HG03097 (cell line): ENCODE measurements around the gene NDUFS6.

Source experiments
- ATAC-seq: cut with Tn5 transposase; IDR thresholded peaks from one replicate; pipeline ENCODE4 v1.9.1; 2021; ENCODE audit not compliant: unreplicated experiment, low FRiP score

Gene NDUFS6

DNA sequence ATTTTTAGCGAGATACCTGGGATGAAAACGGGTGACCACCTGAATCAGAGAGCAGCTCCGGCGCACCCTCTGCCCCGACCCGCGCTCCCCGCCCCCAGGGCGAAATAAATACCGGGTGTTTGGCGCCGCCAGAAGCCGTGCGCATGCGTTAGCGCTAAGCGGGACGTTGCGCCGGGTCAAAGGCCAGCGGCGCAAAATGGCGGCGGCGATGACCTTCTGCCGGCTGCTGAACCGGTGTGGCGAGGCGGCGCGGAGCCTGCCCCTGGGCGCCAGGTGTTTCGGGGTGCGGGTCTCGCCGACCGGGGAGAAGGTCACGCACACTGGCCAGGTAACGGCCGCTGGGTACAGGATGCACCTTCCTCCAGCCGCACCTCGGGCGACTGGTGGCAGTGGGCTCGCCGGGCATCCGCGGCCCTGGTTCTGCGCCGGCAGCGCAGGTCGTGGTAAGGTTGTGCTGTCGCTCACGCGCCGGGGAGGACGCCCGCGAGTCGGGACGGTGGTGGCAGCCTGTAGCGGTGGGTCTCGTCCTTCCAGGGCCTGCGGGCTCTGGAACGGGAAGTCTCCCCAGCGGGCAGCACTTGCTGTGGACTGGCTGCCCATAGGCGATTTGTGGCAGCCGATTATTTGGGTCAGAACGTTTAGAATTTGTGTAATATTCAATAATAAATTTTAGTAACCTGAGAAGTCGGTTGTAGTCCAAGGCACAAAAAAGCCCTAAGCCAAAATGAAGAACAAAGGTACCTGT lies at the start of gene NDUFS6:
Gene NDUFS6, plus strand, starts transcription at position 186 of the 745 bp plus-strand sequence. Its CDS starts 11 bp downstream, at position 197.
- ATAC-seq = peak; percentile 46

DNA sequence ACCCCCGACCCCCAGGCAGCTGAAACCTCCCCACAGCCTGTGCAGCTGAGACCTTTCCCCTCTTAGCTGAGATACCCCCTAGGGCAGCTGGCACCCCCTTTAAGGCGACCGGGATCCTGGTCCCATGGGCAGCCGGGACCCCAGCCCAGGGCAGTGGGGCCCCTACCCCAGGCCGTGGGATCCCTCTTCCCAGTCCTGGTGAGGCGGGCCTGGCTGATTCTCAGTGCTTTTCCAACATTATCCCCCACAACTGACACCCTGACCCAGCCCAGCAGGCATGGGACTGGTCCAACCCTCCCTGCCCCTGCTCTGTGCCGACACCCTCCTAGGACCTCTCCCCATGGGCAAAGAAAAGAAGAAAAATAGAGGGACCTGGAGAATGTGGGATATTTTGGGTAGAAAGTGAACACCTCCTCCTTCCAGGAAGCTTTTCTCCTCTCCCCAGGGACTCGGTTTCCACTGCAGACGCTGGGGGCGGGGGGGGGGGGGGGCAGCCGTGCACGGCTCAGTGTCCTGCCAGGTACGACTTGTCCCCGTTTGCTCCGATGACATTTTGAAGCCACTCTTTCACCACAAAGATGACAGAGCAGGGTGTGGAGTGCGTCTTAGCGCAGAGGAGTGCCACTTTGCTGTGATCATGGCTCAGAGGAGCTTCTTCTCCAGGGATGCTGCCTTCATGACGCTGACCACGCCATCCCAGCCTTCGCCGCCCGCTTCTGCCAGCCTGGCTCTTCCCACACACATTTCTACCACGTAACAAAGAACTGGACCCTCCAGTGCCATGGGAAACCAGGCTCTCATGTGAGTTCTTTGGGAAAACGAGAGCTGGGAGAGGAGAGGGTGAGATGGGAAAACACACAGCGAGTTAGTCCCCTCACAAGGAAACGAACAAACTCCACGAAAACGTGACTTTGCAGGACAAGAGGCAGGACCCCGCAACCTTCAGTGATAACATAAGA lies 49.1 kb upstream of the NDUFS6 start:
- ATAC-seq = no peak

DNA sequence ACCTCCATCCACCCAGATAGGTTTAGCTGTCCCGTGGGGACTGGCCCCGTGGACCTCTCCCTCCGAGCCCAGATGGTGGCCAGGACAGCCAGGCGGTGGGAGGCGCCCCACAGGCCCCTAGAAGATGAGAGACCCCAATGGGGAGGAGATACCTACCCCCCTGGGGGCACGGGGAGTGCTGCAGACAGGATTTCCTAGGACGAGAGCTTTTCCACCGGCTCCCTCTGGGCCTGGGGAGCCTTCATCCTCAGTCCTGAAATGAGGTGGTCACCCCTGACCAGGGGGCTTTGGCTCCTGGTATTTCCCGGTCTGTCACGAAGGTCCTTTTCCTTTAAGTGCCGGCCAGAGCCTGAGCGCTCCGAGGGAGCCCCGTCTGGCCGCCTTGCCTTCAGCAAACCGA lies 48.3 kb upstream of the NDUFS6 start:
- no peak for ATAC-seq

DNA sequence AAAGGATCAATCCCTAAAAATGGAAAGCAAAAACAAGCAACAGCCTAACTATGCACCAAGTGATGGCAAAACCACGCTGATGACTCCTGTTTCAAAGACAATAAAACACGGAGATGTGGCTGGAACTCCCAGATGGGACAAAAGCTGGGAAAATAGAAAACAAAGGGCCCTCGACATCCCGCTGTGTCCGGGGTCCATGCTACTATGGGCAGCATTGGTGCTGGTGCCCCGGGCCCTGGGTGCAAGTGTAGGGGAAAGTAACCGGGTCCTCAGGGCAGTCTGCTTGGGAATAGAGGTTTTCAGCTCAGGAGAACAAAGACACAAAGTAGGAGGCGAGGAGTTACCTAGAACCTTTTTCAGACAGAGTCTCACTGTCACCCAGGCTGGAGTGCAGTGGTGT lies 47.7 kb upstream of the NDUFS6 start:
- ATAC-seq = no peak

DNA sequence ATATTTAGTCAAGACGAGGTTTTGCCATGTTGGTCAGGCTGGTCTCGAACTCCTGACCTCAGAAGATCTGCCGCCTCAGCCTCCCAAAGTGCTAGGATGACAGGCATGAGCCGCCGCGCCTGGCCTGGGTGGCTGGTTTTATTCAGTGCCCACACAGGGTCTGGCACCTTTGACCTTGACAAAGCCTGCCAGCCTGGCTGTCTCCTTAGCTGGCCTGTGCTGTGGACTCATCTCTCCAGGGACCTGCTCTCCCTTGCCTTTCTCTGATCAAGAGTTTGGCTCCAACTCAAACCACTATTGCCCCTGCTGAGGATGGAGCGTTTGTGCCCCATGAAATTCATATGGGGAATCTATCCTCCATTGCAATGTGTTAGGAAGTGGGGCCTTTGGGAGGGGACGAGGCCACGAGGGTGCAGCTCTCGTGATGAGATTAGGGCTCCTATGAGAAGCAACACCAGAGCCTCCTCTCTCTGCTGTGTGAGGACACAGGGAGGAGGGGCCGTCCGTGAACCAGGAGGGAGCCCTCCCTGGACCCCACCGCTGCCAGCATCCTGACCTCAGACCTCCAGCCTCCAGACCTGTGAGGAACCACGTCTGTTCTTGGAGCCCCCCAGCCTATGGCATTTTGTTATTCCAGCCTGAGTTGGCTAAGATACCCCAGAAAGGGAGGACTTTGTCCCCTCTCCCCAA lies 46.5 kb upstream of the NDUFS6 start:
- no peak for ATAC-seq

DNA sequence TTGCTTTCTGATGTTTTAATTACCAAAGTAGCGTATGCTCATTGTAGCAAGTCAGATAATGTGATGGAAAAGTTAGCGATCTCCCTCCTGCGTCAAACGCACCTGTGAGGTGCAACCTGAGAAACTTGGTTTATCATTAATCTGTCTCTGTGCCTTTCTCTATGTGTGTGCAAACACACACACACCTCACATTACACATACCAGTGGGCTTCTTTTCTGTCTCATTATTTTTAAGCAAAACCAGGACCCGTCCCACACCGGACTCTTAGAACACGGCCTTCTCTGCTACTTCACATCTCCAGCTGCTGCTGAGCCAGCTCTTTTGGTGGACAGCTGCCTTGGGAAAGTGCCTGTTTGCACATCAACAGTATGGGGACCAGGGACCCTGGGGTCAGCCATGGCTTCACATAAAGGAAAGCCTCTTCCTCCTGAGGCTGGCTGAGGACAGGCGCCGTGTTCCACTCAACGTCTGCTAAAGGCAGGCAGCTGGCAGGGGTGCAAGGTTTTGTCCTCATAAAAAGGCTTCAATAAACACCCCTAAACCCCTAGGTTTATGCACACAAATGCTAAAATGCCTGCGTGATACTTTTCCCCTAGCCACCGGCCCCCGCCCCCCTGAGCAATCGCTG lies 45.8 kb upstream of the NDUFS6 start:
- no peak for ATAC-seq

DNA sequence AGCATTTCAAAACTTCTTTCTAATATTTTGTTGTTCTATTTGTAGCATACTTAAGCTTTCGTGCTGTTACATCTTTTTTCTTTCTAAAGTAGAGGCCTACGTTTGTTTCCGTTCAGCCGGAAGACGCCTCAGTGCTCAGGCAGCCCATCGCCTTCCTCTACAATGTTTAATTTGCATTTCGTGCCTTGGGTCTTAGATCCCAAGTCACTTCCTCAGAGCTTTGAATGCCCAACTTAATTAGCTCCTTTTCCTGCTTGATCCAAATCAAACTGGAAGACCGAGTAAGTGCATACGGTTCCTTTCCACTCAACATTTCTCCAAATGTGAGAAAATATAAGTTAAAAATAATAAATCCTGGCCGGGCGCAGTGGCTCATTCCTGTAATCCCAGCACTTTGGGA lies 44.7 kb upstream of the NDUFS6 start:
- ATAC-seq = no peak

DNA sequence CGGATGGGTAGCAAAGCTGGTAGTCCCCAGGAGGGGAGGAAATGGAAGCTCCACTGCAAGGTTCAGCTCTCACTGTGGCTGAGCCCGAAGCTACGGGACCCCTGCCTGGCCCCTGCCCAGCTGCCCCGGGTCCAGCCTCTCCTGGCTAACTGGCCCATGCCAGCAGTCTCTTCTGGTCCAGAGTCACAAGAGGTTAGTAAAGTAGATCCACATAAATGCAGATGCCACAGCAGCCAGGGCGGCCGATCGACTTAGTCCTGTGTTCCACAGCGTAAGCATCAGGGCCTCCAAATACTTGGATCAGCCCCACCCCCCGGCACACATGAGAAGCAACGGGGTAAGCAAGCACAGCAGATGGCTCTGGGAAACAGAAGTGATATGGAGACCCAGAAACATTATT lies 43.7 kb upstream of the NDUFS6 start:
- ATAC-seq = no peak

DNA sequence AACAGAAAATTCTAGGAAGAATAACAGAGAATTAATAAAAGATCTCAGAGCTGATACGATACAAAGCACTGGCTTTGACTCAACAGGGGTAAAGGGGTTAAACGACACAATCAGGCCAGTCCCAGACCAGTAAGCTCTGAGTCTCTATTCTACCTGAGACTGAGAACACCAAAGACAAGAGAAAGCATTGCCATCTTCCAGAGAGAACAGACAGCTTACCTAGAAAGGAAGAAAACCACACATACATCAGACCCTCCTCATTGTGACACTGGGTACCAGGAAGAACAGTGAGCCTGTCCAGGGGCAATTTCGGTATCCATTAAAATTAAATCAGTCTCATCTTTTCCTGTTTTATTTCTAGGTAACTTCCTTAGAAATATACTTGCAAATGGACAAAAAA lies 42.6 kb upstream of the NDUFS6 start:
- no peak for ATAC-seq

DNA sequence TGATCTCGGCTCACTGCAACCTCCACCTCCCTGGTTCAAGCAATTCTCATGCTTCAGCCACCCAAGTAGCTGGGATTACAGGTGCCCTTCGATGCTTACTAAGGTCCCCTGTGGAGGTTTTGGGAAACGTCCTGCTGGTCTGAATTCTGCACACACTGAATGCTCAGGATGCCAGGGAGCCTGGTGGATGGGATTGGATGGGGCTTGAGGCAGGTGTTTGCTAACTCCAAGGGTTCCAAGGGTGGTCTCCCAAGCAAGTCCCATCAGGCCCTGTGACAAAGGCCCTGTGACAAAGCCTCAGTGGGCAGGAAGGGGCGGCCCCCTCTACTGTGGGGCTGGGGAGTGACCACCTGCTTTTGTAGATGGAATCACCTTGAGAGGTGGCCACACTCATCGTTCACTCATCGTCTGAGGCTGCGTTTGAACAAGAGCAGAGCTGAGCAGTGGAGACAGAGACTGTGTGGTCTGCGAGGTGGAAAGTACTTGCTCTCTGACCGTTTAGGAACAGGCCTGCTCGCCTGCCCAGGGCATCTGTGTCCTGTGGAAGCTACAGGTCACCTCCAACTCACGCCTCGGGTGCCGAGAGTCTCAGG lies 41.7 kb upstream of the NDUFS6 start:
- no peak for ATAC-seq

DNA sequence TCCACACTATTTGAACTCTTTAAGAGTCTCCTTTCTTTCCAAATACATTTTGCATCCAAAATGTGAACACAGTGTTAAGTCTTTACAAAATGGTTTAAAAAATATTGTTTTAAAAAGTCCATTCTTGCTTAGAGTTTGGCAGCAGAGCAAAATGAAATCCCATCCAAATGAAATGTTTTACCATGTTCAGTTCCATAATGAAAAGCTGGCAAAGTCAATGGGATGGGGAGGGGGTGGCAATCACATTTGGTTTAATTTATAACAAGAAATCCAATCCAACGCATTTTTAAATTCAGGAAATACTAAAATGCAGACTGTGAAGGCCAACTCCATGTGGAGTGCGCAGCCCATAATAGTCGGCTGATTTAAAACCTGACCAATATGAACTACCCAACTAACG lies 41.0 kb upstream of the NDUFS6 start:
- no peak for ATAC-seq

DNA sequence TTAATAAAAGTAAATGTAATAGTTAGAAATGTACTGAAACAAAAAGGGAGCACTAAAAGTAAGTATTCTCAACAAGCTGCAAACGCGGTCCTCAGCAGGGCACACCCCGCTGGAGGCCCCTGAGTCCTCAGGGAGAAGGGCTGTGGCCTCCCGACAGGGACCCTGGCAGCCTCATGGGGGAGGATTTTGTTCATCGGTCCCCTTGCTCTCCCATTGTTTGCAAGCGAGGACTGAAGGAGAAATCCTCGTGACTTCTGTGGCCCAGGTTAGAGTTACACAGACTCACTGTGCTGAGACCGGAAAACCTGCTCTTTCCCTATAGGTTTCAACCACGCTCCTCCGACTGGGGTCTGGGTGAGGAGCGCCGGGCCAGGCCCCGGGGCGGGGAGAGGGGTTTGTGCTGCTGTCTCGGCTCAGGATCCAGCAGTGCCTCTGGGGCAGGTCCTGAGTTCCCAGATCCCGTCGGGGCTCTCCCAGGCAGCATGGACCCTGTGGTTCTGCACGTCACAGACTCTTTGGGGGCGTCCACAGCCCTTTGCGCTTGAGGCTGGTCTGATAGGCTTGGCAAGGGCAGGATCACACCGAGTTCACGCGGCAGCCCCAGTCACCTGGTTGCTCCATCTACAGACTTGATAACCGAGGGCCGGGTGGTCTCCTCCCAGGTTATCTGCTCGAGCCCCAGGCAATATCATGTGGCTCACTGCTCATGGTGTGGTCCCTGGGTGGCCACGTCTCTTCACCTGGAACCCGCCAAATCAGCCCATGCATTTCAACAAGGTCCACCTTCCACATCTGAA lies 40.4 kb upstream of the NDUFS6 start:
- ATAC-seq = no peak

DNA sequence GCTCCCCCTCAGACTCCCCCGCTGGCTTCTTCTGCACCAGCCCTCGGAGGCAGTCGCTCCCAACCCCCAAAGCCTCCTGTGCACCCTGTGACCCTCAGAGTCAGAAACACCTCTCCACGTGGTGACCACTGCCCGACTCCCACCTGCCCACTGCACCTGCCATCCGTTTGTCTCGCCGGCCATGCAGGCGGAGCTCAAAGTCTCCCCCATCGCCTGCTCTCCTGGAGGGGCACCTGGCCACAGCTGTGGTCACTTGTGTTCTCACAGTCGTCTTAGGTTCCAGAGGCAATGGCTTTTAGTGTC lies 39.8 kb upstream of the NDUFS6 start:
- no peak for ATAC-seq

DNA sequence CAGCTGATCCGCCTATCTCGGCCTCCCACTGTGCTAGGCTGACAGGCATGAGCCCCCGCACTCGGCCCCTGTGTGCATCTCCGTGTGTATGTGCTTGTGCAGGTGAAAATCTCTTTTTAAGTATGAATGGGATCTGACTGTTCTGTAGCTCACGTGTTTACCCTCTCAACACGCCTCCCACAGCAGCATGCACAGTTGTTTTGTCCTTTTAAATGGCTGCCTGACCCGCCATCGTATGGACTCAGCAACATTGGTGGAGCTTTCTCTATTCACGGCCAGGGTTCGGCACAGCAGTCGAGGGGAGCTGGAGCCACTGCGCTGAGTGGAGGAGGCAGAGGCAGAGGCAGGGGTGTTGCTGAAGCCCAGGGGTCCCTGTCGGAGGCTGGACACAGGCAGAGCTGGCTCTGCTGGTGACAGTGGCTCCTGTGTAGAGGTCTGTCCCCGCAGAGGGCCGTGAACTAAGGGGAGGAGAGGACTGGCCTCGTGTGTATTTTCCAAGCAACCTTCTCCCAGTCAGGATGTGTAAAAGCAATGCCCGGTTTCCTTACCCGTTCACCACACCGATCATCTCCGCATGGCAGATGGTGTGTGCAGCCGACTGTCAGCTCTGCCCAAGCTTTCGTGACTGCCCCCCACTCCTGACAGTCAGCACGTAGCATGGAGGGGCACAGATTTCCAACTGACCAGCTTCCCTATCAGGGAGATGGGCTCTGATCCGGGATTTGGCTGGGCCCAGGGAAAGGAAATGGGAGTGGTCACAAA lies 38.9 kb upstream of the NDUFS6 start:
- ATAC-seq = no peak

DNA sequence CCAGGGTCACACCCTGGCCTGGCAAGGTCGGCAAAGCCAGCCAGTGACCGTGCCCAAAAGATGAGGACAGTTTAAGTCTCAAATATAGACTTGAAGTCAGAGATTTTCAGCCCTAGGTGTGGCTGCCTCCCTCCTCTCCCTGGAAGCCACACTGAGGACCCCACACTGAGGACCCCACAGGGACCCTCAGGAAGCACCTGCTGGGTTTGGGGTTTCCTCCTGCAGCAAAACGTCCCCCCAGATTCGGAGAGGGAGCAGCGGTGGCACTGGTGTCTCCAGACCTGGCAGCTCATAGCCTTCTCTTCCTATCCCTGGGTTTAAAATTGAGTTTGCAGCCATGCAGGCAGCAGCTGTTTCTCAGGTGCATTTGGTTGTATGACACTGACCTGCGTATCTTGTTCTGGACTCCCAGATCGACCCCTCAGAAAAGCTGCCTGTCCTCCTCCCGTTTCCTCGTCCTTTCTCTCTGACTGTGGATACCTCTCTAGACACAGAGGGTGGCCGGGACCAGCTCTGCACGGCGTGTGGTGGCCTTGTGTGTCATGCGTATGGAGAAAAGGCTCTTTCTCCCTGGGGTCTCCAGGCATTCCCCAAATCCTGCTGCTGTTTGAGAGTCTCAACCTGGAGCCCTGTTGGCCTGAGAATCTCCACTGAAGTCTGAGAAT lies 38.2 kb upstream of the NDUFS6 start:
- ATAC-seq = no peak

DNA sequence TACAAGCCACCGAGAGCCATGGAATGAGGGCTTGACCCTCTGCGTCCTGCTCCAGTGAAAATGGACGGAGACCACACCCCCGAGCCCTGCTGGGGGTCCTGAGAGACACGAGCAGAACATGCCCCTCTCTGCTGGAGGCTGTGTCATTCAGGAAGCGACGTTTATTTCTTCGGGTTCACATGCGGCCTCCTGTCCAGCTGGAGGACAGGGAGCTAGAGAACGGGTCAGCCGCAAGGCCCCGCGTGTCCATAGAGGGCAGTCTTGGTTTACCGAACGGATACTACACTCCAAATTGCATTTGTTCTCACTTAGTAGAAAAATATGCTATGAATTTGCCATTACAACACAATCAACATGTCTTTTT lies 37.7 kb upstream of the NDUFS6 start:
- ATAC-seq = no peak

DNA sequence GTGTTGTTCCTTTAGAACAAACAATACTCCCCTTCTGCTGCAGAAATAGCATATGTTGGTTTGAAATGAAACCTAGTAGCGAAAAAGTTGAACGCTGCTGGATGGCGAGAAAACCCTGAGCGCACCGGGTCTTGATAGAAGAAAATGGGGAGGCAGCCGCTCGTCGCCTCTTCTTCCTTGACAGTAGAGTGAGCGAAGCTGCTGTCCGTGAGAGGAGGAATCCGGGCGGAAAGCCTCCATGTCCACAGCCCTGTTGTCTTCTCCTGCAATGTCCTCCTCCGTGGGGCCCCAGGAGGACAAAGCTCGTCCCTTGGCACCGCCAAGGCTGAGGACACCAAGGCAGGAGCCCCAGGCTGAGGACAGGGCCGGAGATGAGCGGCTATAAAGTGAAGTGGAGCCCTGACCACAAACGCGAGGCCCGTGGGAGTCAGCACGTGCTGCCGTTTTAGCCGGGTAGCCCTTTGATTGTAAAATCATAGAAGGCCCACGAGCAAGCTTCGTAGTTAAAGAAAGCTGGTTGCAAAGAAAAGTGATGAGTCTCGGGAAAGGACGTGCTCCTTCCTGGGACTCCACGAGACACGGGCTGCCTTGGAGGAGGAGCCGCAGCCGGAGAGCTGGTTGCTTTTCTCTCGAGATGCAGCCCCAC lies 37.1 kb upstream of the NDUFS6 start:
- no peak for ATAC-seq

DNA sequence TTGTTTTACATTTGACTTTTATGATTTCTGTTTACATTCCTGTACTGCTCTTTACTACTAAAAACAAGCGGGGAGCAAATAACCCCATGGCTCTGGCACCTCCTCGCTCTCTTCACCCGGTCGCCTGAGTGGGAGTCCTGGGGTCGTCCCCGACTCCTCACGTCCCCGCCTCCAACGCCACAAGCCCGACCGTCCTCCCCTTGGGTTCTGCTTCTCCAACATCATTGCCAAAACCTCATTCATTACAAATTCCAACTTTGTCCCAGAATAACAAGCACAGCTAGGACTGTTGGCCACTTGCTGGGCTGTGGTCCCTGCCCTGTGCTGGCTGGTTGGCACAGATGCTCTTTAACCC lies 36.6 kb upstream of the NDUFS6 start:
- ATAC-seq = no peak
